Putamen (tissue), 1 donor: ENCODE measurements around the gene HSFX4.
"Not testable (repeated sequence)": the region's sequence is repeated elsewhere in the genome, so short reads cannot be mapped to it uniquely, and the experiment has no call there.

ENCODE experiments used
- DNase-seq: peaks from one replicate; pipeline ENCODE4 v3.0.0-alpha.2; 2016; ENCODE audit warnings: low spot score

HSFX4 gene

GRCh38 chrX:149937871-149938426 is 8.6 kb downstream of the HSFX4 start:
- no peak for DNase-seq

- DNase-seq = peak; percentile 97
Measured at GRCh38 chrX:149938427-149938880, 9.1 kb downstream of the HSFX4 start, which contains the start of gene EOLA2. Gene EOLA2, minus strand, starts transcription at chrX:149938491. Its CDS starts 4,617 bp downstream, at chrX:149933874.

- DNase-seq = peak; percentile 93
Measured at GRCh38 chrX:149938881-149939654, 9.7 kb downstream of the HSFX4 start.

- DNase-seq = no peak
Measured at GRCh38 chrX:149939655-149939904, 10.2 kb downstream of the HSFX4 start.

GRCh38 chrX:149939905-149940673 is 10.7 kb downstream of the HSFX4 start:
- peak; percentile 94 for DNase-seq

- DNase-seq = not testable (repeated sequence)
Measured at GRCh38 chrX:149940674-149941024, 11.3 kb downstream of the HSFX4 start.

GRCh38 chrX:149945087-149945670 is 15.8 kb downstream of the HSFX4 start:
- DNase-seq = not testable (repeated sequence)

GRCh38 chrX:149945820-149946219 is 16.4 kb downstream of the HSFX4 start:
- DNase-seq = not testable (repeated sequence)

GRCh38 chrX:149946932-149947331 is 17.6 kb downstream of the HSFX4 start:
- not testable (repeated sequence) for DNase-seq

- no peak for DNase-seq
Measured at GRCh38 chrX:149948016-149948415, 18.6 kb downstream of the HSFX4 start.

- no peak for DNase-seq
Measured at GRCh38 chrX:149949743-149950436, 20.5 kb downstream of the HSFX4 start.

- peak; percentile 1 for DNase-seq
Measured at GRCh38 chrX:149950681-149951080, 21.3 kb downstream of the HSFX4 start.

- DNase-seq = no peak
Measured at GRCh38 chrX:149961572-149961971, 32.2 kb downstream of the HSFX4 start.

- DNase-seq = no peak
Measured at GRCh38 chrX:149962010-149962409, 32.6 kb downstream of the HSFX4 start.

GRCh38 chrX:149962859-149963757 is 33.7 kb downstream of the HSFX4 start:
- peak; percentile 55 for DNase-seq

GRCh38 chrX:149979126-149979644 is 49.8 kb downstream of the HSFX4 start:
- DNase-seq = no peak
